ENCODE measurements around the gene ANKRD33B.

The ANKRD33B gene

DNA sequence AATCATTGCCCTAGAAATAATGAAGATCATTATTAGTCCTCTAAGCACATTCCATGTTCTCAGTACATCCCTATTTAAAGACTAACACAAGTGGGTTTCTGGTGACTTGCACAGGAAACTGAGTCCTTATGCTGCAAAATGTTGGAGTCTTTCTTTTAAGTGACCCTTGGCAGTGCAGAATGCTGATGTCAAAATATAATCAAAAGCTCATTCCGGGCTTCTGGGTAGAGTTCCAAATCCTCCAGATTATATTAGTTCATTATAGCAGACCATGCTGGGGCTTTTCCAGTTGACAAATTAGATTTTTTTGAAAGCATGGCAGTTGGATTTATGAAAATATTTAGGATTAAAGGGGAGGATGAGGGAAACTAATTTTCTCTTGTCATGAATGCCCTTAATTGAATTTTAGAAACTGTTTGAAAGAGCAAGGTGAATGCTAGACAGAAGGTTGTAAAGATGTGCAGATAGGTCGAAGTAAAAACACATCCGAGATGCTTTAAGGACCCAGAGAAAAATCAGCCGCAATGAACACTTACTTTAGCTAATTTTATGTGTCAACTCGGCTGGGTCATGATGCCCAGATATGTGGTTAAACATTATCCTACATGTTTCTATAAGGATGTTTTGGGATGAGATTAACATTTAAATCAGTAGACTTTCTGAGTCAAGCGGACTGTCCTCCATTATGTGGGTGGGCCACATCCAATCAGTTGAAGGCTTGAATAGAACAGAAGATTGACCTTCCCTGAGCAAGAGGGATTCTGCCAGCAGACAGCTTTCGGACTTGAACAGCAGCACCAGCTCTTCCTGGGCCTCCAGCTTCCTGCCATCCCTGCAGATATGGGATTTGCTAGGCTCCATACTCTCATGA, 108.5 kb downstream of the ANKRD33B start:
- Histone ChIP-seq H3K9ac (ENCODE audit: low read depth, low read length) (no peak overlapping the region), H3K4me3 (ENCODE audit: low read depth, low read length) (no peak overlapping the region), H3K9me3 (ENCODE audit: control insufficient read depth, insufficient read depth, low read length) (no peaks in the 10 kb centered on the region), H3K27ac (ENCODE audit: low read depth, low read length) (no peak overlapping the region), H3K4me1 (ENCODE audit: control insufficient read depth, insufficient read depth, low read length) (no peaks in the 10 kb centered on the region; the same call in 1 of the 2 replicates), H3K36me3 (ENCODE audit: control insufficient read depth, insufficient read depth, low read length) (no peaks in the 10 kb centered on the region), H3K27me3 (ENCODE audit: control insufficient read depth, insufficient read depth, low read length) (no peaks in the 10 kb centered on the region)

DNA sequence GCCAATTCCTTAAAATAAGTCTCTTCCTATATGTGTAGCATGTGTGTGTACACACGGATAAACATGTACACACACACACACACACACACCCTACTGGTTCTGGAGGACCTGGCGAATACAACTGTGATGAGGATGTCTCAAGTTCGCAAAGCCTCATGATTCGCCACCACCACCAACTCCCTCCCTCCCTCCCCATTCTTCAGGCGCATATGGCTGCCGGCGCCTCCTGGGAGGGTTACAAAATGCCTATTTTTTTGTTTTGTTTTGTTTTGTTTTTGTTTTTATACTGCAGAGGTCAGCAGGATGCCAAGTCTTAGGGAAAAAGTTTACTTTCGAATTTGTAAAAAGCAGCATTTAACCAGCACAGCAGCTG, 109.1 kb downstream of the ANKRD33B start:
- H3K9me3 ChIP-seq (ENCODE audit: control insufficient read depth, insufficient read depth, low read length) = no peaks in the 10 kb centered on the region
- H3K27me3 ChIP-seq (ENCODE audit: control insufficient read depth, insufficient read depth, low read length) = no peaks in the 10 kb centered on the region
- H3K4me1 ChIP-seq (ENCODE audit: control insufficient read depth, insufficient read depth, low read length) = no peaks in the 10 kb centered on the region; the same call in 1 of the 2 replicates
- H3K36me3 ChIP-seq (ENCODE audit: control insufficient read depth, insufficient read depth, low read length) = no peaks in the 10 kb centered on the region
- no peak overlapping the region for H3K27ac ChIP-seq (ENCODE audit: low read depth, low read length)
- H3K9ac ChIP-seq (ENCODE audit: low read depth, low read length) = no peak overlapping the region
- no peak overlapping the region for H3K4me3 ChIP-seq (ENCODE audit: low read depth, low read length)

DNA sequence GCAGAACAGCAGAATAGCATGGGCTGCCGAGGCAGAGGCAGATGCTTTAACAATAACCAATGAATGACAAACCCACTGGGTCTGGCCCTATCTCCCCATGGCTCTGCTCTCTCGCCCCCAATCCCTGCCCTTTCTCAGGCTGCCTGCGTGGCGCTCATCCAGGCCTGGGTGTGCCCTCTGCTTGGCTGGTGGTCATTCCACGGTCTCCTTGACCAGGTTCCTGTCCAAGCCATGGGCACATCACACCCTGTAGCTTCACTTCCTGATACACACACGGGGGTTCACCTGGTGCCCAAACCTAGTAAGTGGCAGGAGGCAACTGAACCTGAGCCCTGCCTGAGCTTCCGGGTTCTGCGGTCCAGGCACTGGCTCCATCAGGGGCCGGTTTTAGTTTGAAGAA, 109.5 kb downstream of the ANKRD33B start:
- Histone ChIP-seq H3K4me3 (ENCODE audit: low read depth, low read length) (no peak overlapping the region), H3K27me3 (ENCODE audit: control insufficient read depth, insufficient read depth, low read length) (no peaks in the 10 kb centered on the region), H3K9me3 (ENCODE audit: control insufficient read depth, insufficient read depth, low read length) (no peaks in the 10 kb centered on the region), H3K4me1 (ENCODE audit: control insufficient read depth, insufficient read depth, low read length) (no peaks in the 10 kb centered on the region; the same call in 1 of the 2 replicates), H3K27ac (ENCODE audit: low read depth, low read length) (no peak overlapping the region), H3K9ac (ENCODE audit: low read depth, low read length) (no peak overlapping the region), H3K36me3 (ENCODE audit: control insufficient read depth, insufficient read depth, low read length) (no peaks in the 10 kb centered on the region)

DNA sequence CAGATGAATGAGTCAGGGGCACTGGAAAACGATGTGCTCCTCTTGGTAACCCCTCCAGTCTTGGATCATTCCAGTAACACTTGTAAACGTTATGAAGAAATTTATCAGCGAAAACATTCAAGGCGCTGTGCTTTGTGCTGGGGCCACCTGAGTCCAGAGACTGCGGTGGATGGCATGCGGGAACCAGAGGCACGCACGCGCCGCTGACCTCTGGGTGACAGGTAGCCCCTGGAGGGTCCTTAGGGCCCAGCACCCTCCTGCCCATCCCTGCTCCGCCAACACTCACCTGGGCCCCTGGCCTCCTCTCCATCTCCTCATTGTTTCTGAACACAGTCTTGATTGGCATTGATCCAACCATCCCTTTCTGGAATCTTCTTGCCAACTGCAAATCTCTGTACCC, 110.2 kb downstream of the ANKRD33B start:
- Histone ChIP-seq H3K9ac (ENCODE audit: low read depth, low read length) (no peak overlapping the region), H3K27ac (ENCODE audit: low read depth, low read length) (no peak overlapping the region), H3K36me3 (ENCODE audit: control insufficient read depth, insufficient read depth, low read length) (no peaks in the 10 kb centered on the region), H3K9me3 (ENCODE audit: control insufficient read depth, insufficient read depth, low read length) (no peaks in the 10 kb centered on the region), H3K4me1 (ENCODE audit: control insufficient read depth, insufficient read depth, low read length) (no peaks in the 10 kb centered on the region; the same call in 1 of the 2 replicates), H3K4me3 (ENCODE audit: low read depth, low read length) (no peak overlapping the region), H3K27me3 (ENCODE audit: control insufficient read depth, insufficient read depth, low read length) (no peaks in the 10 kb centered on the region)

DNA sequence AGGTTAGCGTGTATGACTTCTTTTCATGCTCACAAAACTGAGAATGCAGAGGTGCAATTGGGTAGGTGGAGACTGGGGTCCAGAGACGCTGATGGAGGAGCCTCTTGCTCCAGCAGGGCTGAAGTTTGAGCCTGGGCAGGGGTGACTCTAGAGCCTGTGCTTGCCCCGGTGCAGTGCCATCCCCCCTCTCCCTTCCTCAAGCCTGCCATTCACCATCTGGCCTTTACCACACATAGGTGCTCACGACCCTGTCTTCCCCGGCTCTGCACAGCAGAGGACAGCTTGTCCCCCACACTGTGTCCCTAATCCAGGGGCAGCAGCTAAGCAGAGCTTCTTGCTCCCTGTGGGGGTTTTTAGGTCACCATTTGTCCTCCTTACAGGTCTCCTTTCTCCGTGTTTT, 110.7 kb downstream of the ANKRD33B start:
- Histone ChIP-seq H3K4me3 (ENCODE audit: low read depth, low read length) (no peak overlapping the region), H3K9ac (ENCODE audit: low read depth, low read length) (no peak overlapping the region), H3K9me3 (ENCODE audit: control insufficient read depth, insufficient read depth, low read length) (no peaks in the 10 kb centered on the region), H3K27ac (ENCODE audit: low read depth, low read length) (no peak overlapping the region), H3K4me1 (ENCODE audit: control insufficient read depth, insufficient read depth, low read length) (no peaks in the 10 kb centered on the region; the same call in 1 of the 2 replicates), H3K27me3 (ENCODE audit: control insufficient read depth, insufficient read depth, low read length) (no peaks in the 10 kb centered on the region), H3K36me3 (ENCODE audit: control insufficient read depth, insufficient read depth, low read length) (peaks cover 5% of the 10 kb centered on the region; the same call in 1 of the 2 replicates)

DNA sequence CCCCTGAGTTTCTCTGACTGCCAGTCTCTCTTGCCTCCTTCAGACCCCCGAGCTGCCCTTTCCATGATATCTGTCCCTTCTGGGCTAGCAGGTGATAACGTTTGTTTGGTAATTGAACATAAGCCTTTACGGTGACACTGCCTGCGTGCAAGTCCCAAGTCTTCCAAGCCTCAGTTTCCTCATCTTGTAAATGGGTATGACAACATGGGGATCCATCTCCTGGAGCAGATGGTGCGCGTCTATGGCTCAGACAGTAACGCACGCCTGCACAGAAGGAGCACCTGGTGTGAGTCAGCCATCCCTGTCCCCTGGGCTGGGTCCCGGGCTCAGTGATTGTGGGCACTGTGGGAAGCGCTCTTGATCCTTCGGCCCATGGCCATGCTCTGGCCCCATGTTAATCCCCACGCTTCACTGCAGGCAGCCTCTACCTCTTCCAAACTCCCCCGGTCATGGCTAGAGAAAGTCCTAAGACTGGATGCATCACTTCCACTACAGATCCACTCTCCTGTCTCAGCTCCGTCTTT, 111.4 kb downstream of the ANKRD33B start:
- Histone ChIP-seq H3K9me3 (ENCODE audit: control insufficient read depth, insufficient read depth, low read length) (no peaks in the 10 kb centered on the region), H3K36me3 (ENCODE audit: control insufficient read depth, insufficient read depth, low read length) (peaks cover 11% of the 10 kb centered on the region), H3K9ac (ENCODE audit: low read depth, low read length) (no peak overlapping the region), H3K4me1 (ENCODE audit: control insufficient read depth, insufficient read depth, low read length) (no peaks in the 10 kb centered on the region; the same call in 1 of the 2 replicates), H3K4me3 (ENCODE audit: low read depth, low read length) (no peak overlapping the region), H3K27ac (ENCODE audit: low read depth, low read length) (no peak overlapping the region), H3K27me3 (ENCODE audit: control insufficient read depth, insufficient read depth, low read length) (no peaks in the 10 kb centered on the region)

DNA sequence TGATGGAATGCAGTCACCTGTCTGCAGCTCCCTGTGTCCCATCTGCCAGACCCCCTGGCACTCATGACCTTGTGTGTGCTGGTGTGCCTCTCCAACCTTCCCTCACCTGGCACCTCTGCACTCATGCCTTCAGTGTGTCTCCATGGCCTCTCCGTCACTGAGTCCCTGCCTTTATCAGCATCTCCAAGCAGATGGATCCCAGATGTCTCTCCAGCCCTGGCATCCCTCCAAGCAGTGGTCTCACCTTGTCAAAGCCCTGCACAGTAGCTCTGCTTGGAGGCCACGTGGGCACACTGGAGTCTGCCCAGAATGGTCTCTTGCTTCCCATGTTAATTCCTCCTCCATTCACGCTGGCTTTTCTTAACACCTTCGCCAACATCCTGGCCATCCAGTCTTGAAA, 112.4 kb downstream of the ANKRD33B start:
- H3K9me3 ChIP-seq (ENCODE audit: control insufficient read depth, insufficient read depth, low read length) = no peaks in the 10 kb centered on the region
- no peak overlapping the region for H3K4me3 ChIP-seq (ENCODE audit: low read depth, low read length)
- no peaks in the 10 kb centered on the region for H3K27me3 ChIP-seq (ENCODE audit: control insufficient read depth, insufficient read depth, low read length)
- H3K27ac ChIP-seq (ENCODE audit: low read depth, low read length) = no peak overlapping the region
- H3K4me1 ChIP-seq (ENCODE audit: control insufficient read depth, insufficient read depth, low read length) = no peaks in the 10 kb centered on the region; the same call in 1 of the 2 replicates
- peaks cover 19% of the 10 kb centered on the region for H3K36me3 ChIP-seq (ENCODE audit: control insufficient read depth, insufficient read depth, low read length)
- no peak overlapping the region for H3K9ac ChIP-seq (ENCODE audit: low read depth, low read length)

DNA sequence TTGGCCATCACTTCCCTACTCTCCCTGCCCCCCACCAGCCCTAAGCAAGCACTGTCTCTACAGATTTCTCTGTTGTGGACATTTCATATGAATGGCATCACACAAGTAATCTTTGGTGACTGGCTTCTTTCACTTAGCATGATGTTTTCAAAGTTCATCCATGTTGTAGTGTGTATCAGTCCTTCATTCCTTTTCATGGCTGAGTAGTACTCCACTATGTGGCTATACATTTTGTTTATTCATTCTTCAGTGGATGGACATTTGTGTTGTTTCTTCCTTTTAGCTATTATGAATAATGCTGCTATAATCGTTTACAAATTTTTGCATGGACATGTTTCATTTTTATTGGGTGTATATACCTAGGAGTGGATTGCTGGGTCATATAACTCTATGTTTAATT, 113.1 kb downstream of the ANKRD33B start:
- H3K9me3 ChIP-seq (ENCODE audit: control insufficient read depth, insufficient read depth, low read length) = no peaks in the 10 kb centered on the region
- H3K4me1 ChIP-seq (ENCODE audit: control insufficient read depth, insufficient read depth, low read length) = no peaks in the 10 kb centered on the region; the same call in 1 of the 2 replicates
- no peaks in the 10 kb centered on the region for H3K27me3 ChIP-seq (ENCODE audit: control insufficient read depth, insufficient read depth, low read length)
- H3K27ac ChIP-seq (ENCODE audit: low read depth, low read length) = no peak overlapping the region
- H3K9ac ChIP-seq (ENCODE audit: low read depth, low read length) = no peak overlapping the region
- H3K36me3 ChIP-seq (ENCODE audit: control insufficient read depth, insufficient read depth, low read length) = peaks cover 23% of the 10 kb centered on the region
- H3K4me3 ChIP-seq (ENCODE audit: low read depth, low read length) = no peak overlapping the region

DNA sequence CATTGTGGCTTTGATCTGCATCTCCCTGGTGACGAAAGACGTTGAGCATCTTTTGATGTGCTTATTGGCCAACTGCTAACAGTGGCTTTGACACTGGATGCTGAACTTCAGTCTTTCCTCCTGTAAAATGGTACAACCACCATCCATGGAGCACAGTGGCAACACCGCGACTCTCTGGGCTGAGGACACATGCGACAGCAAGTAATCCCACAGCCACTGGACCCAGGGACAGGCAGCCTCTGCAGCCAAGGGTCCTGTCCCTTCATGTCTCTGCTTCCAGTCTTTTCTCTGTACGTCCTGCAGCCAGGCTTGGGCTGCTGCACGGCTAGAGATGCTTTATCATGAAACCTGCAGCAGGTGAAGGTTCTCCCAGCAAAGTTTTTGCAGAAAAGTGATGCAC, 113.7 kb downstream of the ANKRD33B start:
- Histone ChIP-seq H3K4me1 (ENCODE audit: control insufficient read depth, insufficient read depth, low read length) (no peaks in the 10 kb centered on the region; the same call in 1 of the 2 replicates), H3K9me3 (ENCODE audit: control insufficient read depth, insufficient read depth, low read length) (no peaks in the 10 kb centered on the region), H3K36me3 (ENCODE audit: control insufficient read depth, insufficient read depth, low read length) (peaks cover 27% of the 10 kb centered on the region), H3K27me3 (ENCODE audit: control insufficient read depth, insufficient read depth, low read length) (no peaks in the 10 kb centered on the region), H3K9ac (ENCODE audit: low read depth, low read length) (no peak overlapping the region), H3K4me3 (ENCODE audit: low read depth, low read length) (no peak overlapping the region), H3K27ac (ENCODE audit: low read depth, low read length) (no peak overlapping the region)

DNA sequence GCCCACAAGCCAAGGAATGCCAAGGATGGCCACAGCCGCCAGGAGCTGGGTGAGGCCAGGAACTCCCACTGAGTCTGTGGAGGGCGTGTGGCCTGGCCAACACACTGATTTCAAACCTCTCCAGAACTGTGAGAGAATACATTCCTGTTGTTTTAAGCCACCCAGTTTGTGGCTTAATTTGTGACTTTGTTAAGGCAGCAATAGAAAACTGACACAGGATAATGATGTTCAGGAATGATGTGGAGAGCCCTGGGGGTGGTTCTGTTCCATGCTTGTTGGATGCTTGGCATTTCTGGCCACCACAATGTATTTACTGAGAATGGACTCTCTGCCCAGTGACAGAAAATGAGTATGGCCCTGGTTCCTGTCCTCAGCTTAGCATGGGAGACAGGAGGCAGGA, 114.4 kb downstream of the ANKRD33B start:
- no peak overlapping the region for H3K27ac ChIP-seq (ENCODE audit: low read depth, low read length)
- no peaks in the 10 kb centered on the region for H3K27me3 ChIP-seq (ENCODE audit: control insufficient read depth, insufficient read depth, low read length)
- no peaks in the 10 kb centered on the region; the same call in 1 of the 2 replicates for H3K4me1 ChIP-seq (ENCODE audit: control insufficient read depth, insufficient read depth, low read length)
- H3K36me3 ChIP-seq (ENCODE audit: control insufficient read depth, insufficient read depth, low read length) = peaks cover 33% of the 10 kb centered on the region
- H3K9ac ChIP-seq (ENCODE audit: low read depth, low read length) = no peak overlapping the region
- no peak overlapping the region for H3K4me3 ChIP-seq (ENCODE audit: low read depth, low read length)
- H3K9me3 ChIP-seq (ENCODE audit: control insufficient read depth, insufficient read depth, low read length) = no peaks in the 10 kb centered on the region

DNA sequence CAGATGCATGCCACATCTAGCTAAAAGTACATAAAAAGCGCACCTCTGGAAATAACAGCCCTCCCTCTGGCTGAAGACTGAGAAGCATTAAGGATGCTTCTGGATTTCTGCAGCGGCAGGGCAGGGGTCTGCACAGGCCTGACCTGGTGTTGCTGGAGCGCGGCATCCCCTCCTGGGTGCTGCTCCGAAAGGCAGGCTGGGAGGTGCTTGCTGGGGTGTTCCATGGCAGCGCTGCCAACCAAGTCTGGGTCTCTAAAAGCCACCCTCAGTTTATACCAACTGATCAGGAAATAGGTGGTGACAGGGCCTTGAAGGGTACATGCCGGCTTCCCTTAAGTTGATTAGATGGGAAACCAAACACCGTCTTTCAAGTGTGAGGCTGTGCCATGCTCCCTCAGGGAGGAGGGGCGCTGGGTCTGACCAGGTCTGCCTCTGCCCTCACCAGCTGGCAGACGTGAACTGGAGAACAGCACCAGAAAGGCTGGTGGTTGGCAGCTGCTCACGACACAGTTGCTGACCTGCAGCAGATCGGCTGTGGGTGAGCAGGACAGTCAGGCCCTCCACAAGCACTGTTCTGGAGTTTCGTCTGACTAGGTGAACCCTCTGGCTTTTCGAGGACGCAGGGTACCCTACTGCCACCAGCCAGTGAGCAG, 115.6 kb downstream of the ANKRD33B start:
- H3K4me3 ChIP-seq (ENCODE audit: low read depth, low read length) = no peak overlapping the region
- no peaks in the 10 kb centered on the region for H3K9me3 ChIP-seq (ENCODE audit: control insufficient read depth, insufficient read depth, low read length)
- no peaks in the 10 kb centered on the region for H3K27me3 ChIP-seq (ENCODE audit: control insufficient read depth, insufficient read depth, low read length)
- H3K4me1 ChIP-seq (ENCODE audit: control insufficient read depth, insufficient read depth, low read length) = no peaks in the 10 kb centered on the region
- no peak overlapping the region for H3K27ac ChIP-seq (ENCODE audit: low read depth, low read length)
- no peak overlapping the region for H3K9ac ChIP-seq (ENCODE audit: low read depth, low read length)
- peaks cover 34% of the 10 kb centered on the region for H3K36me3 ChIP-seq (ENCODE audit: control insufficient read depth, insufficient read depth, low read length)

All from HUES48 (cell line).